ENCODE results near the gene FKRP. TPM values are rescaled to one million over a fixed set of nuclear protein-coding genes. Genes with fewer than 3 reads are reported as not detected.

FKRP gene
- total RNA-seq, 6 experiments from 2014 or later, result 31.4 to 36.8 (median 33.2) TPM

- Mint-ChIP-seq H3K4me1 (ENCODE audit: low read depth) (peaks cover 4% of the 10 kb centered on the region; the same call in 1 of the 2 replicates), H3K27ac (no peak overlapping the region), H3K4me3 (no peak overlapping the region), H3K27me3 (ENCODE audit: insufficient read depth) (no peaks in the 10 kb centered on the region; the same call in 1 of the 2 replicates), H3K9me3 (no peaks in the 10 kb centered on the region), H3K36me3 (ENCODE audit: low read depth) (peaks cover 14% of the 10 kb centered on the region)
- DNase-seq, result no peak
- no peak for TF ChIP-seq CTCF (IDR thresholded peaks at IDR 0.05)
These were observed 21.4 kb upstream of the FKRP start for GRCh38 chr19:46724468-46724867.

- Mint-ChIP-seq H3K9me3 (no peaks in the 10 kb centered on the region), H3K27me3 (ENCODE audit: insufficient read depth) (no peaks in the 10 kb centered on the region; the same call in 1 of the 2 replicates), H3K4me3 (no peak overlapping the region), H3K4me1 (ENCODE audit: low read depth) (peaks cover 4% of the 10 kb centered on the region; the same call in 1 of the 2 replicates), H3K36me3 (ENCODE audit: low read depth) (peaks cover 14% of the 10 kb centered on the region), H3K27ac (no peak overlapping the region)
- no peak for TF ChIP-seq CTCF (IDR thresholded peaks at IDR 0.05)
- no peak for DNase-seq
These were observed 20.6 kb upstream of the FKRP start for GRCh38 chr19:46725036-46725820.

- TF ChIP-seq CTCF (IDR thresholded peaks at IDR 0.05), result no peak
- Mint-ChIP-seq H3K4me1 (ENCODE audit: low read depth) (peaks cover 9% of the 10 kb centered on the region), H3K36me3 (ENCODE audit: low read depth) (peaks cover 13% of the 10 kb centered on the region), H3K27me3 (ENCODE audit: insufficient read depth) (no peaks in the 10 kb centered on the region; the same call in 1 of the 2 replicates), H3K4me3 (no peak overlapping the region), H3K27ac (no peak overlapping the region), H3K9me3 (no peaks in the 10 kb centered on the region)
- no peak for DNase-seq
These were observed 19.9 kb upstream of the FKRP start for GRCh38 chr19:46725859-46726393.

GRCh38 chr19:46726551-46726950 is 19.3 kb upstream of the FKRP start:
- no peaks in the 10 kb centered on the region for H3K9me3 Mint-ChIP-seq
- TF ChIP-seq CTCF (IDR thresholded peaks at IDR 0.05), result no peak
- no peak overlapping the region for H3K4me3 Mint-ChIP-seq
- peaks cover 16% of the 10 kb centered on the region for H3K4me1 Mint-ChIP-seq (ENCODE audit: low read depth)
- DNase-seq, result no peak
- no peaks in the 10 kb centered on the region; the same call in 1 of the 2 replicates for H3K27me3 Mint-ChIP-seq (ENCODE audit: insufficient read depth)
- no peak overlapping the region; the same call in 1 of the 2 replicates for H3K27ac Mint-ChIP-seq
- H3K36me3 Mint-ChIP-seq (ENCODE audit: low read depth), result peaks cover 17% of the 10 kb centered on the region

GRCh38 chr19:46726971-46727501 is 18.8 kb upstream of the FKRP start:
- Mint-ChIP-seq H3K36me3 (ENCODE audit: low read depth) (peaks cover 22% of the 10 kb centered on the region), H3K27me3 (ENCODE audit: insufficient read depth) (peaks cover 1% of the 10 kb centered on the region; the same call in 1 of the 2 replicates), H3K27ac (no peak overlapping the region), H3K9me3 (no peaks in the 10 kb centered on the region), H3K4me1 (ENCODE audit: low read depth) (peaks cover 20% of the 10 kb centered on the region), H3K4me3 (no peak overlapping the region)
- TF ChIP-seq CTCF (IDR thresholded peaks at IDR 0.05), result no peak
- no peak for DNase-seq

Measured in HFFc6 (cell line).